ENCODE measurements around the gene TTYH2. TPM values are rescaled to one million over a fixed set of nuclear protein-coding genes. Genes with fewer than 3 reads are reported as not detected.

Gene TTYH2
- total RNA-seq, 1 experiment from 2014 or later: 4.5 TPM

- CTCF ChIA-PET: interaction anchor here (0.5 to 3.8 kb wide), 8 partner anchors 19 to 229 kb away, joined by 3 to 37 read pairs (median 8); partner anchors contain the start of gene BTBD17
- POLR2A ChIA-PET: interaction anchor here (0.7 kb wide), 1 partner anchor 242 kb away, joined by 4 read pairs; the partner anchor contains the start of gene CD300C
- ATAC-seq: no peak
- Mint-ChIP-seq H3K4me1 (no peaks in the 10 kb centered on the region), H3K4me3 (no peak overlapping the region), H3K36me3 (no peaks in the 10 kb centered on the region), H3K9me3 (no peaks in the 10 kb centered on the region), H3K27ac (no peak overlapping the region), H3K27me3 (ENCODE audit: low read depth) (peaks cover 2% of the 10 kb centered on the region; the same call in 1 of the 2 replicates)
- TF ChIP-seq GRHL2 (CRISPR knock-in tag; IDR thresholded peaks at IDR 0.05; ENCODE audit: insufficient replicate concordance, severe bottlenecking) (no peak), ZNF423 (CRISPR knock-in tag; IDR thresholded peaks at IDR 0.05) (no peak)
- DNase-seq (ENCODE audit: low spot score): no peak
These were observed 90.8 kb downstream of the TTYH2 start for GRCh38 chr17:74304184-74304583.

GRCh38 chr17:74305865-74306654 is 92.7 kb downstream of the TTYH2 start:
- POLR2A ChIA-PET: interaction anchor here (1.0 kb wide), 1 partner anchor 14 kb away, joined by 3 read pairs; no protein-coding TSS in a partner anchor
- Mint-ChIP-seq H3K4me1 (no peaks in the 10 kb centered on the region), H3K4me3 (no peak overlapping the region), H3K9me3 (no peaks in the 10 kb centered on the region), H3K36me3 (no peaks in the 10 kb centered on the region), H3K27ac (no peak overlapping the region), H3K27me3 (ENCODE audit: low read depth) (no peaks in the 10 kb centered on the region)
- ATAC-seq: no peak
- no peak for DNase-seq (ENCODE audit: low spot score)
- TF ChIP-seq PREB (CRISPR knock-in tag; IDR thresholded peaks at IDR 0.05; ENCODE audit: borderline replicate concordance): no peak
- TF ChIP-seq HMGA2 (CRISPR knock-in tag; IDR thresholded peaks at IDR 0.05): no peak
- TF ChIP-seq GABPB1 (CRISPR knock-in tag; IDR thresholded peaks at IDR 0.05): no peak
- TF ChIP-seq ZNF423 (CRISPR knock-in tag; IDR thresholded peaks at IDR 0.05): no peak
- no peak for TF ChIP-seq AFF4 (CRISPR knock-in tag; IDR thresholded peaks at IDR 0.05; ENCODE audit: borderline replicate concordance)
- no peak for TF ChIP-seq JUN (CRISPR knock-in tag; IDR thresholded peaks at IDR 0.05)
- TF ChIP-seq ZSCAN18 (CRISPR knock-in tag; IDR thresholded peaks at IDR 0.05): no peak
- no peak for TF ChIP-seq ZMAT4 (CRISPR knock-in tag; IDR thresholded peaks at IDR 0.05)
- no peak for TF ChIP-seq E2F1 (CRISPR knock-in tag; IDR thresholded peaks at IDR 0.05)
- TF ChIP-seq PRDM15 (CRISPR knock-in tag; IDR thresholded peaks at IDR 0.05): no peak
- TF ChIP-seq ZNF416 (CRISPR knock-in tag; IDR thresholded peaks at IDR 0.05): no peak
- TF ChIP-seq HMGXB4 (CRISPR knock-in tag; IDR thresholded peaks at IDR 0.05): no peak
- no peak for TF ChIP-seq RELA (CRISPR knock-in tag; IDR thresholded peaks at IDR 0.05; ENCODE audit: borderline replicate concordance)
- CTCF ChIA-PET: interaction anchor here (0.6 to 3.8 kb wide), 16 partner anchors 10 to 351 kb away, joined by 3 to 37 read pairs (median 4); partner anchors contain the start of gene BTBD17

Measured in WTC11 (cell line).